Peyer's patch (tissue), 4 donors: ENCODE data around the gene MAF.

Source experiments
- POLR2A ChIP-seq, 2 donors: fragments of 450-650 bp; IDR thresholded peaks; one replicate each; pipeline ENCODE4 v1.5.1; 2017; ENCODE audit warnings: antibody characterized with exemption in 2 of 2, mild to moderate bottlenecking in 2 of 2, moderate library complexity in 2 of 2
- TF ChIP-seq, protein P1 (sequence below), 6 experiments: fragments of 450-650 bp in 4 of 6; fragments of 200-600 bp in 2 of 6; sonication (generic) in 1 of 6; IDR thresholded peaks; one replicate each; pipeline ENCODE4 v1.5.1; 2017 to 2019; ENCODE audit warnings: antibody characterized with exemption in 6 of 6, mild to moderate bottlenecking in 3 of 6, moderate library complexity in 1 of 6

DNA sequence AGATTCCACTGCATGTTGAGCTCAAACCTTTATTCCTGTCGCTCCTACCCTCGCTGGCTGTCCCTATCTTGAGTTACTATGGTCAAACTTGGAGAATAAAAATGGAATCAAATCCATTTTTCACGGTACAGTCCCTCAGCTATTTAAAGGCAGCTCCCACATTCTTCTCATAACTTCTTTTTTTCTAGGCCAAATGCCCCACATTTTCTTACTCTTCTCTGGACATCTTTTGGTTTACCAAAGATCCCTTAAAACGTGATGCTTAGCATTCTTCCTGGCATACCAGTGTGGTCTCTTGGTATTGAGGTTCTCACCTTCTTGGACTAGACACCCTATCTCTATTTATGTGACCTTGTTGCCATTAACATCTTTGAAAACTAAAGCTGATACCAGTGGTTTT is 48.3 kb upstream of the MAF start:
- TF ChIP-seq, protein P1, sequence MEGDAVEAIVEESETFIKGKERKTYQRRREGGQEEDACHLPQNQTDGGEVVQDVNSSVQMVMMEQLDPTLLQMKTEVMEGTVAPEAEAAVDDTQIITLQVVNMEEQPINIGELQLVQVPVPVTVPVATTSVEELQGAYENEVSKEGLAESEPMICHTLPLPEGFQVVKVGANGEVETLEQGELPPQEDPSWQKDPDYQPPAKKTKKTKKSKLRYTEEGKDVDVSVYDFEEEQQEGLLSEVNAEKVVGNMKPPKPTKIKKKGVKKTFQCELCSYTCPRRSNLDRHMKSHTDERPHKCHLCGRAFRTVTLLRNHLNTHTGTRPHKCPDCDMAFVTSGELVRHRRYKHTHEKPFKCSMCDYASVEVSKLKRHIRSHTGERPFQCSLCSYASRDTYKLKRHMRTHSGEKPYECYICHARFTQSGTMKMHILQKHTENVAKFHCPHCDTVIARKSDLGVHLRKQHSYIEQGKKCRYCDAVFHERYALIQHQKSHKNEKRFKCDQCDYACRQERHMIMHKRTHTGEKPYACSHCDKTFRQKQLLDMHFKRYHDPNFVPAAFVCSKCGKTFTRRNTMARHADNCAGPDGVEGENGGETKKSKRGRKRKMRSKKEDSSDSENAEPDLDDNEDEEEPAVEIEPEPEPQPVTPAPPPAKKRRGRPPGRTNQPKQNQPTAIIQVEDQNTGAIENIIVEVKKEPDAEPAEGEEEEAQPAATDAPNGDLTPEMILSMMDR (IDR thresholded peaks at IDR 0.05): no peak
- TF ChIP-seq POLR2A (IDR thresholded peaks at IDR 0.05): no peak
